22Rv1 (cell line): ENCODE measurements around the gene PODXL.

Source experiments
- ZFX ChIP-seq: fragments of 450-650 bp; IDR thresholded peaks from 2 replicates; pipeline ENCODE4 v1.6.1; 2017; ENCODE audit warnings: antibody characterized with exemption, borderline replicate concordance
- TF ChIP-seq, protein P1 (sequence below): fragments of 450-650 bp; IDR thresholded peaks from 2 replicates; pipeline ENCODE4 v1.5.1; 2017; ENCODE audit warnings: mild to moderate bottlenecking

DNA sequence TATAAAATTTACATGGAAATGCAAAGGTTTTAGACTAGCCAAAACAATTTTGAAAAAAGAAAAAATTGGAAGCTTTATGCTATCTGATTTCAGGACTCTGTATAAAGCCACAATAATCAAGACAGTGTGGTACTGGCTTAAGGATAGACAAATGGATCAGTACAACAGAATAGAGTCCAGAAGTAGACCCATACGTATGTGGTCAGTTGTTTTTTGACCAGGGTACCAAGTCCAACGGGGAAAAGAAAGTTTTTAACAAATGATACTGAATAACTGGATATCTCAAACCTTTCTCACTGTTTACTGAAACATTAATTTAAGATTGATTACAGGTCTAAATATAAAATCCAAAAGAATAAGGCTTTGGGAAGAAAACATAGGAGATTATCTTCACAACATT, 79.7 kb downstream of the PODXL start:
- TF ChIP-seq, protein P1, sequence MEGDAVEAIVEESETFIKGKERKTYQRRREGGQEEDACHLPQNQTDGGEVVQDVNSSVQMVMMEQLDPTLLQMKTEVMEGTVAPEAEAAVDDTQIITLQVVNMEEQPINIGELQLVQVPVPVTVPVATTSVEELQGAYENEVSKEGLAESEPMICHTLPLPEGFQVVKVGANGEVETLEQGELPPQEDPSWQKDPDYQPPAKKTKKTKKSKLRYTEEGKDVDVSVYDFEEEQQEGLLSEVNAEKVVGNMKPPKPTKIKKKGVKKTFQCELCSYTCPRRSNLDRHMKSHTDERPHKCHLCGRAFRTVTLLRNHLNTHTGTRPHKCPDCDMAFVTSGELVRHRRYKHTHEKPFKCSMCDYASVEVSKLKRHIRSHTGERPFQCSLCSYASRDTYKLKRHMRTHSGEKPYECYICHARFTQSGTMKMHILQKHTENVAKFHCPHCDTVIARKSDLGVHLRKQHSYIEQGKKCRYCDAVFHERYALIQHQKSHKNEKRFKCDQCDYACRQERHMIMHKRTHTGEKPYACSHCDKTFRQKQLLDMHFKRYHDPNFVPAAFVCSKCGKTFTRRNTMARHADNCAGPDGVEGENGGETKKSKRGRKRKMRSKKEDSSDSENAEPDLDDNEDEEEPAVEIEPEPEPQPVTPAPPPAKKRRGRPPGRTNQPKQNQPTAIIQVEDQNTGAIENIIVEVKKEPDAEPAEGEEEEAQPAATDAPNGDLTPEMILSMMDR, result no peak
- no peak for TF ChIP-seq ZFX
